Cardiac muscle cell (in vitro differentiated cells and primary cell): ENCODE data around the gene LEMD2. TPM values are rescaled to one million over a fixed set of nuclear protein-coding genes. Genes with fewer than 3 reads are reported as not detected.
"Not testable (repeated sequence)": the region's sequence is repeated elsewhere in the genome, so short reads cannot be mapped to it uniquely, and the experiment has no call there.

Source experiments
- DNase-seq, 2 donors: peaks; one replicate each; pipeline versions ENCODE4 v3.0.0 to v3.0.0-alpha.2; 2010 to 2017; ENCODE audit warnings: low read depth in 1 of 2, low spot score in 1 of 2
- H3K27ac ChIP-seq: fragments of 200-600 bp; sonication (generic); 2 replicates; pipeline ENCODE4 v1.5.1; 2016
- H3K27me3 ChIP-seq: fragments of 200-600 bp; sonication (generic); 2 replicates; pipeline ENCODE4 v1.6.0; 2016; ENCODE audit warnings: control low read depth
- H3K36me3 ChIP-seq: fragments of 200-600 bp; sonication (generic); 2 replicates; pipeline ENCODE4 v1.5.1; 2016; ENCODE audit warnings: control low read depth
- H3K4me1 ChIP-seq: fragments of 200-600 bp; sonication (generic); 2 replicates; pipeline ENCODE4 v1.8.1; 2017; ENCODE audit warnings: low read depth, mild to moderate bottlenecking, mixed run types
- H3K4me3 ChIP-seq: fragments of 200-600 bp; sonication (generic); 2 replicates; pipeline ENCODE4 v1.5.1; 2016; ENCODE audit warnings: mild to moderate bottlenecking
- H3K9me3 ChIP-seq: fragments of 200-600 bp; sonication (generic); 2 replicates; pipeline ENCODE4 v1.5.1; 2017; ENCODE audit warnings: low read depth, mild to moderate bottlenecking, control low read depth
- CTCF ChIP-seq: IDR thresholded peaks from 2 replicates; pipeline ENCODE4 v1.5.1; 2012; ENCODE audit warnings: low read depth, mild to moderate bottlenecking, low read length
- polyA plus RNA-seq: library from polyadenylated mRNA; unstranded; fragments of >200 nt; fragmentation: Nextera tagmentation; extraction: Ambion mirVana; gene quantifications from 2 replicates; pipeline ENCODE4 v1.2.1, GENCODE V29; 2016
- total RNA-seq: library from RNA; depleted of rRNA; stranded (reverse); fragments of >200 nt; gene quantifications from 2 replicates; pipeline ENCODE4 v1.2.3, GENCODE V29; 2016

The LEMD2 gene
- total and polyA plus RNA-seq, 2 experiments from 2014 or later, result 65.4 to 78.2 TPM

- peaks cover 7% of the 10 kb centered on the region for H3K4me1 ChIP-seq
- TF ChIP-seq CTCF, result no peak
- no peak overlapping the region for H3K4me3 ChIP-seq
Observed at GRCh38 chr6:33833599-33833998, 44.7 kb upstream of the LEMD2 start.

GRCh38 chr6:33832831-33833230 lies 43.9 kb upstream of the LEMD2 start:
- DNase-seq, H3K27me3 ChIP-seq, H3K9me3 ChIP-seq: not testable (repeated sequence)

More at GRCh38 chr6:33833599-33833998, 44.7 kb upstream of the LEMD2 start:
- Histone ChIP-seq H3K9me3 (no peaks in the 10 kb centered on the region), H3K27ac (no peak overlapping the region), H3K27me3 (no peaks in the 10 kb centered on the region), H3K36me3 (no peaks in the 10 kb centered on the region)
- no peak for DNase-seq

GRCh38 chr6:33831725-33832124 lies 42.8 kb upstream of the LEMD2 start:
- not testable (repeated sequence) for H3K9me3 ChIP-seq, DNase-seq, H3K27ac ChIP-seq, H3K27me3 ChIP-seq, H3K4me1 ChIP-seq, H3K36me3 ChIP-seq, H3K4me3 ChIP-seq

More at GRCh38 chr6:33832831-33833230, 43.9 kb upstream of the LEMD2 start:
- not testable (repeated sequence) for H3K4me1 ChIP-seq, H3K27ac ChIP-seq, H3K4me3 ChIP-seq, H3K36me3 ChIP-seq

GRCh38 chr6:33830635-33831240 lies 41.8 kb upstream of the LEMD2 start:
- no peak for TF ChIP-seq CTCF
- no peak for DNase-seq
- no peak overlapping the region for H3K4me3 ChIP-seq
- H3K27me3 ChIP-seq, result no peaks in the 10 kb centered on the region
- H3K9me3 ChIP-seq, result no peaks in the 10 kb centered on the region
- H3K36me3 ChIP-seq, result no peaks in the 10 kb centered on the region
- no peak overlapping the region for H3K27ac ChIP-seq
- H3K4me1 ChIP-seq, result peaks cover 7% of the 10 kb centered on the region

GRCh38 chr6:33828764-33829731 lies 40.1 kb upstream of the LEMD2 start:
- Histone ChIP-seq H3K27ac (no peak overlapping the region), H3K4me3 (no peak overlapping the region), H3K9me3 (no peaks in the 10 kb centered on the region), H3K27me3 (no peaks in the 10 kb centered on the region), H3K4me1 (peaks cover 7% of the 10 kb centered on the region), H3K36me3 (no peaks in the 10 kb centered on the region)
- peak; percentile 37 to 41 for DNase-seq
- TF ChIP-seq CTCF, result no peak

- Histone ChIP-seq H3K4me1 (peaks cover 7% of the 10 kb centered on the region), H3K9me3 (no peaks in the 10 kb centered on the region), H3K27ac (no peak overlapping the region), H3K36me3 (no peaks in the 10 kb centered on the region), H3K4me3 (no peak overlapping the region), H3K27me3 (no peaks in the 10 kb centered on the region)
- no peak for DNase-seq
- TF ChIP-seq CTCF, result no peak
Observed at GRCh38 chr6:33828452-33828763, 39.5 kb upstream of the LEMD2 start.
